Neuron (in vitro differentiated cells): ENCODE measurements around the gene CDK13.
A peak's percentile ranks its signal among the peaks of the same experiment; 100 is the strongest.

ENCODE experiments used
- H2AFZ ChIP-seq: one replicate; pipeline ENCODE4 v1.6.1; 2013; ENCODE audit warnings: low read depth, mild to moderate bottlenecking, inconsistent platforms, low read length, moderate library complexity
- H3K27me3 ChIP-seq: one replicate; pipeline ENCODE4 v1.6.1; 2013; ENCODE audit warnings: low read length; ENCODE audit not compliant: insufficient read depth
- H3K36me3 ChIP-seq: one replicate; pipeline ENCODE4 v1.6.1; 2013; ENCODE audit warnings: low read length; ENCODE audit not compliant: insufficient read depth
- H3K4me1 ChIP-seq: one replicate; pipeline ENCODE4 v1.6.1; 2013; ENCODE audit warnings: low read length; ENCODE audit not compliant: insufficient read depth
- H3K4me3 ChIP-seq: 2 replicates; pipeline ENCODE4 v1.5.1; 2013; ENCODE audit warnings: mild to moderate bottlenecking, low read length, moderate library complexity
- H3K9me3 ChIP-seq: one replicate; pipeline ENCODE4 v1.6.1; 2013; ENCODE audit warnings: low read length

The CDK13 gene

DNA sequence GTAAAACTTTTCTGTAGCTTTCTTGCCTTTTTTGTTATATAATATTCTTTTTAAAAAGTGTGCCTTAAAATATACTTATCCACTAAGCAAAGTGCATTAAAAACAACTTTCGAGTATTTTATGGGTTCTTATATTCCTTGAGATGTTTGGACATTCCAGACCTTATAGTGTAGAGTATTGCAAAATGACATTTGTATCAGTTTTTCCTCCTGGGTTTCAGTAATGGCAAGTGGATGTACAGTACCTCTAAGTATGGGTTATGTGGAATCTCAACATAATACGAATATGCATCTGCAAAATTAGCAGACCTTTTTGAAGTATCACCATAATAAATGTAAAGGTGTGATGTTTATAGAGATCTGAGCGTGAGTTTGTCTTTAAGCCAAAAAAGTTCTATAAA, 2.7 kb downstream of the CDK13 start:
- Histone ChIP-seq H3K4me3 (peak overlapping the region; percentile 98), H3K27me3 (no peaks in the 10 kb centered on the region), H3K36me3 (no peaks in the 10 kb centered on the region), H3K4me1 (peaks cover 13% of the 10 kb centered on the region), H2AFZ (no peak overlapping the region), H3K9me3 (peaks cover 3% of the 10 kb centered on the region)

DNA sequence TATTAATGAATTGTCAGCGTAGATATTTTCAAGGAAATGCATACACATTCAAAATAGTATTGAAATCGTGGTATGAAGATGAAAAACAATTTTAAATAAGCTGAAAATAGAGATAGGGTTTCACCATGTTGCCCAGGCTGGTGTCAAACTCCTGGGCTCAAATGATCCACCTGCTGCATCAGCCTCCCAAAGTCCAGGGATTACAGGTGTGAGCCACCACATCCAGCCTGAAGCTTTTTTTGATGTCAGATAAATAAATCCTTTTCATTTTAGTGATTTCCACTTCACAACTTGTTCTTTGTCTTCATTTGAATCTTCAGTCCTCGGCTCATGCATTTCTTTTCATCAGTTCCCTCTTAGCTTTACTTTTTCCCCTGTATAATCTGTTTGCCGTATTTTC, 4.6 kb downstream of the CDK13 start:
- peak overlapping the region; percentile 14 for H3K4me3 ChIP-seq
- H3K36me3 ChIP-seq: no peaks in the 10 kb centered on the region
- no peaks in the 10 kb centered on the region for H3K27me3 ChIP-seq
- H2AFZ ChIP-seq: no peak overlapping the region
- peaks cover 9% of the 10 kb centered on the region for H3K4me1 ChIP-seq
- H3K9me3 ChIP-seq: peaks cover 3% of the 10 kb centered on the region

GRCh38 chr7:39958038-39958437, 8.0 kb downstream of the CDK13 start:
- Histone ChIP-seq H2AFZ (no peak overlapping the region), H3K36me3 (peaks cover 2% of the 10 kb centered on the region), H3K27me3 (no peaks in the 10 kb centered on the region), H3K9me3 (peaks cover 7% of the 10 kb centered on the region), H3K4me1 (peaks cover 6% of the 10 kb centered on the region), H3K4me3 (no peak overlapping the region)

- no peak overlapping the region for H3K4me3 ChIP-seq
- H3K9me3 ChIP-seq: peaks cover 5% of the 10 kb centered on the region
- H3K27me3 ChIP-seq: no peaks in the 10 kb centered on the region
- no peak overlapping the region for H2AFZ ChIP-seq
- H3K36me3 ChIP-seq: no peaks in the 10 kb centered on the region
- no peaks in the 10 kb centered on the region for H3K4me1 ChIP-seq
These were observed 17.5 kb downstream of the CDK13 start for GRCh38 chr7:39967406-39968161.

DNA sequence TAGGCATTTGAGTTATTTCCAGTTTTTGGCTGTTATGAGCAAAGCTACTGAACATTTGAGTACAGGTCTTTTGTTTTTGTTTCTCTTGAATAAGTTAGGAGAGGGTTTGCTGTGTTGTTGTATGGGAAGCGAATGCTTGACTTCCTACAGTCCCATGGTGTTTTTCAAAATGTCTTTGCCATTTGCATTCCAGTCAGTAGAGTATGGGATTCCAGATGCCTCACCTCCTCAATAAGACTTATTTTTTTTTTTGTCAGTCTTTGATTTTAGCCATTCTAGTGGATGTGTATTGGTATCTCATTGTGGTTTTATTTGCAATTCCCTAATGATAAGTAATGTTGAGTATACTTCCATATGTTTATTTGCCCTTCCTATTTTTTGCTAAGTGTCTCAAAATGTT, 19.4 kb downstream of the CDK13 start:
- no peak overlapping the region for H3K4me3 ChIP-seq
- no peaks in the 10 kb centered on the region for H3K4me1 ChIP-seq
- peaks cover 5% of the 10 kb centered on the region for H3K9me3 ChIP-seq
- no peaks in the 10 kb centered on the region for H3K27me3 ChIP-seq
- no peaks in the 10 kb centered on the region for H3K36me3 ChIP-seq
- H2AFZ ChIP-seq: no peak overlapping the region

DNA sequence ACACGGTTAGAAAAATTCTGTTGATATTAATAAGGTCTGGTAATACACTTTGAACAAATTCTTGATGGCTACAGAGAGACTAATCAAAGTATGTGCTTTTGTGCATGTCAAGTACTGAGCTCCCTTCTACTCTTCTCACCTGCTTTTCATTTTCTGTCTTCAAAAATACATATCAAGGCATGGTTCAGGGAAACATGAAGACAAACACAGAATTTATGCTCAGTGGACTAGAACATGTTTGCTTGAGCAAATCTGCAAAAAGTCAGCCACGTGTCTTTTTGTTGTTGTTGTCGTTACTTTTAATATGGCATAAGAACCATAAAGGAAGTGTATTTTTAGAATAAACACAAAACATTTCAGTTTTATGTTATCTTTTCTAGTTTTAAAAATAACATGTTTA, 21.9 kb downstream of the CDK13 start:
- no peak overlapping the region for H3K4me3 ChIP-seq
- no peaks in the 10 kb centered on the region for H3K4me1 ChIP-seq
- H3K27me3 ChIP-seq: no peaks in the 10 kb centered on the region
- peaks cover 3% of the 10 kb centered on the region for H3K9me3 ChIP-seq
- H2AFZ ChIP-seq: no peak overlapping the region
- no peaks in the 10 kb centered on the region for H3K36me3 ChIP-seq

- Histone ChIP-seq H3K4me3 (no peak overlapping the region), H3K36me3 (no peaks in the 10 kb centered on the region), H3K9me3 (no peaks in the 10 kb centered on the region), H2AFZ (no peak overlapping the region), H3K27me3 (no peaks in the 10 kb centered on the region), H3K4me1 (no peaks in the 10 kb centered on the region)
These were observed 23.7 kb downstream of the CDK13 start for GRCh38 chr7:39973801-39974200.

- Histone ChIP-seq H2AFZ (no peak overlapping the region), H3K36me3 (no peaks in the 10 kb centered on the region), H3K4me3 (no peak overlapping the region), H3K27me3 (no peaks in the 10 kb centered on the region), H3K9me3 (no peaks in the 10 kb centered on the region), H3K4me1 (no peaks in the 10 kb centered on the region)
These were observed 28.3 kb downstream of the CDK13 start for GRCh38 chr7:39978230-39978934.

- Histone ChIP-seq H3K36me3 (no peaks in the 10 kb centered on the region), H3K4me1 (no peaks in the 10 kb centered on the region), H3K4me3 (no peak overlapping the region), H3K9me3 (peaks cover 2% of the 10 kb centered on the region), H2AFZ (no peak overlapping the region), H3K27me3 (no peaks in the 10 kb centered on the region)
These were observed 29.5 kb downstream of the CDK13 start for GRCh38 chr7:39979406-39980073.

- Histone ChIP-seq H3K9me3 (peaks cover 2% of the 10 kb centered on the region), H3K36me3 (peaks cover 9% of the 10 kb centered on the region), H3K4me1 (no peaks in the 10 kb centered on the region), H3K4me3 (no peak overlapping the region), H3K27me3 (no peaks in the 10 kb centered on the region), H2AFZ (no peak overlapping the region)
These were observed 35.4 kb downstream of the CDK13 start for GRCh38 chr7:39985398-39985918.

GRCh38 chr7:39987641-39988347, 37.7 kb downstream of the CDK13 start:
- Histone ChIP-seq H3K4me3 (no peak overlapping the region), H3K9me3 (peaks cover 2% of the 10 kb centered on the region), H2AFZ (no peak overlapping the region), H3K4me1 (no peaks in the 10 kb centered on the region), H3K36me3 (peaks cover 18% of the 10 kb centered on the region), H3K27me3 (no peaks in the 10 kb centered on the region)

GRCh38 chr7:40000734-40001315, 50.8 kb downstream of the CDK13 start:
- no peaks in the 10 kb centered on the region for H3K27me3 ChIP-seq
- H3K4me3 ChIP-seq: no peak overlapping the region
- peaks cover 6% of the 10 kb centered on the region for H3K4me1 ChIP-seq
- H3K9me3 ChIP-seq: no peaks in the 10 kb centered on the region
- no peak overlapping the region for H2AFZ ChIP-seq
- H3K36me3 ChIP-seq: peaks cover 28% of the 10 kb centered on the region
